ENCODE results near the gene MMP24. TPM values are rescaled to one million over a fixed set of nuclear protein-coding genes. Genes with fewer than 3 reads are reported as not detected.

Gene MMP24
- total and polyA plus RNA-seq, 4 donors: 0.09 to 0.75 (median 0.42) TPM

GRCh38 chr20:35271073-35271882 lies 44.8 kb downstream of the MMP24 start:
- peaks cover 1 to 21% (median 6%) of the 10 kb centered on the region in 4 donors for H3K36me3 ChIP-seq (ENCODE audit: control insufficient read depth in 4 of 4, insufficient read depth in 3 of 4, low read depth in 1 of 4, low read length in 3 of 4)
- 94% methylated on average over 20 of the region's 20 CpGs for WGBS
- no peak for TF ChIP-seq YY1 (IDR thresholded peaks at IDR 0.05)
- TF ChIP-seq HNF4G (IDR thresholded peaks at IDR 0.05): no peak
- no peak for TF ChIP-seq MAX (IDR thresholded peaks at IDR 0.05)
- no peak for TF ChIP-seq TAF1 (conservative IDR thresholded peaks at IDR 0.05)
- TF ChIP-seq RXRA (IDR thresholded peaks at IDR 0.05): no peak
- no peak for TF ChIP-seq NR2F2 (IDR thresholded peaks at IDR 0.05)
- TF ChIP-seq SP1 (IDR thresholded peaks at IDR 0.05): no peak
- TF ChIP-seq JUND (IDR thresholded peaks at IDR 0.05): no peak
- TF ChIP-seq HNF4A (conservative IDR thresholded peaks at IDR 0.05): no peak
- TF ChIP-seq REST (IDR thresholded peaks at IDR 0.05): no peak
- TF ChIP-seq FOXA1 (IDR thresholded peaks at IDR 0.05): no peak
- no peak for TF ChIP-seq RAD21 (IDR thresholded peaks at IDR 0.05)
- no peak for TF ChIP-seq ATF3 (IDR thresholded peaks at IDR 0.05)
- H3K4me3 ChIP-seq (ENCODE audit: low read depth in 1 of 3, low read length in 3 of 3): no peak overlapping the region
- H3K9ac ChIP-seq (ENCODE audit: low read depth in 1 of 2, low read length in 2 of 2): no peak overlapping the region
- H3K4me1 ChIP-seq (ENCODE audit: control insufficient read depth in 4 of 4, insufficient read depth in 4 of 4, low read length in 3 of 4): peaks cover 0 to 12% (median 3%) of the 10 kb centered on the region in 4 donors
- H3K27me3 ChIP-seq (ENCODE audit: control insufficient read depth in 4 of 4, insufficient read depth in 4 of 4, low read length in 3 of 4): no peaks in the 10 kb centered on the region
- no peak overlapping the region for H3K27ac ChIP-seq (ENCODE audit: low read depth in 1 of 2, low read length in 2 of 2)
- no peaks in the 10 kb centered on the region for H3K9me3 ChIP-seq (ENCODE audit: control insufficient read depth in 4 of 4, low read length in 3 of 4)
- DNase-seq (ENCODE audit: low spot score): no peak

- H3K27me3 ChIP-seq (ENCODE audit: control insufficient read depth in 4 of 4, insufficient read depth in 4 of 4, low read length in 3 of 4): no peaks in the 10 kb centered on the region
- DNase-seq (ENCODE audit: low spot score): no peak
- H3K27ac ChIP-seq (ENCODE audit: low read depth in 1 of 2, low read length in 2 of 2): no peak overlapping the region
- peaks cover 1 to 15% (median 4%) of the 10 kb centered on the region in 4 donors for H3K36me3 ChIP-seq (ENCODE audit: control insufficient read depth in 4 of 4, insufficient read depth in 3 of 4, low read depth in 1 of 4, low read length in 3 of 4)
- H3K9ac ChIP-seq (ENCODE audit: low read depth in 1 of 2, low read length in 2 of 2): no peak overlapping the region
- TF ChIP-seq REST (IDR thresholded peaks at IDR 0.05) (no peak), MAX (IDR thresholded peaks at IDR 0.05) (no peak)
- 87% methylated on average over 7 of the region's 7 CpGs for WGBS
- peaks cover 0 to 16% (median 7%) of the 10 kb centered on the region in 4 donors for H3K4me1 ChIP-seq (ENCODE audit: control insufficient read depth in 4 of 4, insufficient read depth in 4 of 4, low read length in 3 of 4)
- no peaks in the 10 kb centered on the region for H3K9me3 ChIP-seq (ENCODE audit: control insufficient read depth in 4 of 4, low read length in 3 of 4)
- no peak overlapping the region for H3K4me3 ChIP-seq (ENCODE audit: low read depth in 1 of 3, low read length in 3 of 3)
Observed at GRCh38 chr20:35271904-35272303, 45.4 kb downstream of the MMP24 start.

Measured in liver (tissue), 9 donors.